HG03378 (cell line): Measurements from ENCODE around the gene TRAF3IP1.
"Not testable (repeated sequence)": the region's sequence is repeated elsewhere in the genome, so short reads cannot be mapped to it uniquely, and the experiment has no call there.

Experiments used
- ATAC-seq: cut with Tn5 transposase; IDR thresholded peaks from one replicate; pipeline ENCODE4 v1.9.1; 2021; ENCODE audit warnings: mild to moderate bottlenecking, moderate library complexity; ENCODE audit not compliant: unreplicated experiment

Gene TRAF3IP1

DNA sequence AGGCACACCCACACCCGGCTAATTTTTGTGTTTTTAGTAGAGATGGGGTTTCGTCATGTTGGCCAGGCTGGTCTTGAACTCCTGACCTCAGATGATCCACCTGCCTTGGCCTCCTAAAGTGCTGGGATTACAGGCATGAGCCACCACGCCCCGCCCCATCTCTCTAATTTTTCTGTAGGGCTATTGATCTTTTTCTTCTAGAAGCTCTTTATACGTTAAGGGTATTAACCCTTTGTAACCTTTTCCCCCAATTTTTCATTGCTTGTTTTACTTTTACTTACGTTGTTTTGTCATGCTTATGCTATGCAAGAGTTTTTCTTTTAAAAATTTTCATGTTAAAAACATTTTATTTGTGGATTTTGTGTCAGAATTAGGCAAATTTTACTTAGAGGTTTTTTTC, 121.9 kb downstream of the TRAF3IP1 start:
- not testable (repeated sequence) for ATAC-seq

DNA sequence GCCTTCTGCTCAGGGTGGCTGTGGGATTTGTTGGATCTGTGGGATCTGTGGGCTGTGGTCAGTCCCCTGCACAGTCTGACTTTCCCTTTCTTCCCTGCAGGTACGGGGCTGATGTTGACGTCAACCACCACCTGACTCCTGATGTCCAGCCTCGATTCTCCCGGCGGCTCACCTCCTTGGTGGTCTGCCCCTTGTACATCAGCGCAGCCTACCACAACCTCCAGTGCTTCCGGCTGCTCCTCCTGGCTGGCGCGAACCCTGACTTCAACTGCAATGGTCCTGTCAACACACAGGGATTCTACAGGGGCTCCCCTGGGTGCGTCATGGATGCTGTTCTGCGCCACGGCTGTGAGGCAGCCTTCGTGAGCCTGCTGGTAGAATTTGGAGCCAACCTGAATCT, 123.9 kb downstream of the TRAF3IP1 start:
- ATAC-seq: no peak

DNA sequence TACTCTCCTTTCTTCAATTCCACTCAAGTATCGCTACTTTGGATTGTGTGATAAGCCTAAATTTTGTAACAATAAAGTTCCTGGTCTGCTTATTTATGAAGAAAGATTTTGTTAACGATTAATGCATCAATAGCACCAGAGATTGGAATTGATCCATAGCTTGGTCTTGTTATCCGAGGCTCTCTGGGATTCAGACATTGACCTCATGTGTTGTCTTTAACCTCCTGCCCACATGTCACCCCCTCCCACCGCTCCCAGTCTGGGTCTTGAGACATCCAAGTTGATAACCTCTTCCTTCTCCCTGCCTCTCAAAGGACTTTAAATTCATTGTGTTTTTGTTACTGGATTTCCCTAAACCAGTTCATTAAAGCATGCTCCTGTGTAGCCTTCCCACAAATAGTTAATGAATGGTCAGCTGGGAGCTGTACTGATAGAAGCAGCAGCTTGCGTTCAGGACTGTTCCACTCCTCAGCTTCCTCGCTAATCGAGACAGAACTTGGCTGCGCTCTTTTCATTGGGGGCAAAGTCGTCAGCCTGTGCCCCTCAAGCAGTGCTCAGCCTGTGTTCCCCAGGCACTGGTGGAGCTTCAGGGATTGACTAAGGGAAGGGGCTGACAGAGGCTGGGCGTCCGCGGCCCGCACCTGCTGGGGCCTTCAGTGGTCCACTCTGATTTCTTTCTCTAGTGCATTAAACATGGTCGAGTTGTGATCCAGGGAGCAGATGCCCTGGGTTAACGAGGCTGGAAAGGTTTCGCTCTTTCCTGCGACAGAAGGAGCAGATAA, 125.3 kb downstream of the TRAF3IP1 start:
- no peak for ATAC-seq

DNA sequence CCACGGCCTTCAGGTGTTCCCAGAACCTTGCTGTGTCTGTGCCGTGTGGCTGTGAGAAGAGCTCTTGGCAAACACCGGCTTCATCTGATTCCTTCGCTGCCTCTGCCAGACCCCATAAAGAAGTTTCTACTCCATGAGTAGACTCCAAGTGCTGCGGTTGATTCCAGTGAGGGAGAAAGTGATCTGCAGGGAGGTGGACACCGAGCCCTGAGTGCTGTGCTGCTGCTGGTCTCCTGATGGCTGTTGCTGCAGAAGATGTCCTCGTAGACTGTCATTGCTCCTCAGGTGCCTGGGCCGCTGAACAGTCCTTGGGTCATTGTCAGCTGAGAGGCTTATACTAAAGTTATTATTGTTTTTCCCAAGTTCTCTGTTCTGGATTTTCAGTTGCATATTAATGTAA, 126.1 kb downstream of the TRAF3IP1 start:
- no peak for ATAC-seq

DNA sequence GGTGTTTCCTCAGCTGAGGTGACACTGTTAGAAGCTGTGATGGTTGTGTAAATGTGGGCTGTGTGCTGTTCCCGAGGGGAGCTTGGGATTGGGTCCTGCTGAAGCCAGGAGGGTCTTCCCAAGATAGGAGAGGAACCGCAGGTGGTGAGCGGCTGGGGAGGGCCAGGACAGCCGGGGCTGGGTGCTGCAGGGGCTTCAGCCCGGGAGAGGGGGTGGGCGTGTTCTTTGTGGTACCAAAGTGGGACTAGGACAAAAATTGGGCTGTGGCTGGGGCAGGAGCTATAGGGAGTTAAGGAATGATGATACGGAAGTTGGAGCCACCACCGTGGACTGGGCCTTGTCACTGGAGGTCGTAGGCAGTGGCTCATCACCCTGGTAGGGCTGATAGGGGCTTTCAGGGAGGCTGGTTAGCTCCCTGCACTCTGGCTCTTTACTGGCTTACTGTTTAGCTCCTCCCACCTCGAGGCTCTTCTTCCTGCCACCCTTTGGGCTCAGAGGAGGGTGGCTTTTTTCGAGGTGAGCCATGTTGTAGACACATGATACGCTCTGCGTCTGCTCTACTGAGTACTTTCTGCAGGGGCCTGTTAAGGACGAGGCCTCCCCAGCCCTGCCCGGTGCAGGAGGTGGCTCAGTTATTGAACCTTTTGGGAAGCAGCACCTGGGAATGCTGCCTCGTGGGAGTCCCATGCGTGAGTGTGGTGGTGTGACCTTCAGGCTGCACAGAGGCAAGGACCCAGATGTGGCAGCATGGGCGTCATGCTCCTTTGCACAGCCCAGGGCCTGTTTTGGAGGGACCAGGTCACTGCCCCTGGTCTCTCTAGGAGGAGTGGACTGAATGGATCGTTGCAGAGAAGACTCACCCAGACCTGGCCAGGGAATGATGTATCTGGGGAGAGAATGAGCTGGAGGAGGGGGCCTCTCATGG, 128.0 kb downstream of the TRAF3IP1 start:
- ATAC-seq: no peak

DNA sequence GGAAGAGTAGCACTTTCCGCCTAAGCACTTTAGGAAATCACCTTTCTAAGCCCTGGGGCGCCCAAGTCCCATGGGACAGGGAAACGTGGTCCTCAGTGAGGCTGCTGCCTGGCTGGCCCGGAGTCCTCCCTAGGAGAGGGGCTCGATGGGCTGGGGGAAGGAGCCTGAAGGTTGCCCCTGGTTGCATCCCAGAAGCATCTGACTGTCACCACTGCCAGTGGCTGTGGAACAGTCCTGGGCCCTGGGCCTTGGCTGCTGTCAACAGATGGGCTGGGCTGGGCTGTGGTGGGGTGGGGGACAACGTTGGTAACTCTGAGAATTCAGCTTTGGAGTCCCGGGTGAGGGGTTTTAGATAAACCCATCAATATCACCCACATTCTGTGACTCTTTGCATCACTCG, 128.9 kb downstream of the TRAF3IP1 start:
- ATAC-seq: no peak

DNA sequence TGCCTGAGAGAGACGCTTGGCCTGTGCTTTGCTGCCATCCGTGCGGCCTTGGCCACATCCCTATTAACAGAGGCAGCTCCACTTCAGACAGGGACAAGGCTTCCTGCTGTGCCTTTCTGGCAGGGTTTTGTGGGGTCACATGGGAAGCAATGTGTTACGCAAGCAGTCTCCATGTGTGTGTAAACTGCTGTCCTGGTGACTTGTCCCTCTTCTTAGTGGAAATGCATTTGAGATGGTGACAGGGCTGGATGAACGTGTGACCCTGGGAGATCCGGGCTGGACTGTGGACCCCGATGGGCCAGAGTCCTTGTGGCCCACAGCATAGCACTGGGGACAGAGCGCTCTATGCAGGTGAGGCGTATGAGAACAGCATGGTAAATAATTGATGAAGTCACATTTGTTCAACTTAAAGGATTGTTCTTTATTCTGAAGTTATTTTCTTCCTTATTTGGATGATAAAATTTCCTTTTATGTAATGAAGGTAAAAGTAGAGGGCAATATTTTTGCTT, 129.6 kb downstream of the TRAF3IP1 start:
- no peak for ATAC-seq

DNA sequence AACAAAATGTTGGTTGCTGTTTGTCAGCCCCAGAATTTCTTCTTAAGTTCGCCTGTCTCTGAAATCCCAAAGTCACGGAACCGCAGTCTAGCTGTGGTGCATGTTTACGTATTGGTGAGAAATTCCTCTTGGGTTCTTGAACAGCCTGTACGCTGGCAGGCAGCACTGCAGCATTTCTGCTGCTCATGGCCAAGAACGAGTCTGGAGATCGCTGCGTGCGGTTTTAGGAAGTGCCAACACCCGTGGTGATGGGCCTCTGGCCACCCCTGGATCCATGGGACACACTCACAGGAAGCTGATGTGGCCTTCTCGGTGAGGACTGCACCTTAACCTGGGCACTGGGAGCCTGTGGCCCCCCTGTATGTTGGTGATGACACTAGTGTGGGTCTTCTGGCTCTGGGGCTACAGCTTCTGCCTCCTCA, 130.1 kb downstream of the TRAF3IP1 start:
- ATAC-seq: no peak
